ENCODE measurements around the gene GPAT2.
A peak's percentile ranks its signal among the peaks of the same experiment; 100 is the strongest.
"Not testable (repeated sequence)": the region's sequence is repeated elsewhere in the genome, so short reads cannot be mapped to it uniquely, and the experiment has no call there.

Gene GPAT2

DNA sequence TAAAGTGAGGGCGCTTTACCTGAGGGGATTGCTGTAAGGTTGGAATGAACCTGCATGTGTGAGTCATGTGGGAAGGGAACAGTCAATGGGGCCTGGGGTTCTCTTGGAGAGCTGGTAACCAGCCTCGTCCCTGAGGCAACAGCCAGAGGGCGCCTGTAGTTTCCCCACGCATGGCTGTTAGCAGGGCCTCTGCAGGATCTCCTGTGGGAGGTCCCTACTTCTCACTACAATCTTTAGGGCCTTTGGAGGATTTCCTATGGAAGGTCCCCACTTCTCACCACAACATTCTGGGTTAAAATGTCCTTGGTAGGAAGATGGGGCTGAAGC lies 23.6 kb downstream of the GPAT2 start:
- H3K36me3 ChIP-seq (ENCODE audit: low read depth); H3K4me1 ChIP-seq (ENCODE audit: insufficient read depth, poor library complexity, severe bottlenecking); H3K27ac ChIP-seq (ENCODE audit: poor library complexity, severe bottlenecking); H3K4me3 ChIP-seq (ENCODE audit: severe bottlenecking); H3K27me3 ChIP-seq (ENCODE audit: insufficient read depth, poor library complexity, severe bottlenecking); DNase-seq (ENCODE audit: low spot score); H3K9me3 ChIP-seq (ENCODE audit: severe bottlenecking): not testable (repeated sequence)
- ATAC-seq (ENCODE audit: low read depth) = peak; percentile 37

DNA sequence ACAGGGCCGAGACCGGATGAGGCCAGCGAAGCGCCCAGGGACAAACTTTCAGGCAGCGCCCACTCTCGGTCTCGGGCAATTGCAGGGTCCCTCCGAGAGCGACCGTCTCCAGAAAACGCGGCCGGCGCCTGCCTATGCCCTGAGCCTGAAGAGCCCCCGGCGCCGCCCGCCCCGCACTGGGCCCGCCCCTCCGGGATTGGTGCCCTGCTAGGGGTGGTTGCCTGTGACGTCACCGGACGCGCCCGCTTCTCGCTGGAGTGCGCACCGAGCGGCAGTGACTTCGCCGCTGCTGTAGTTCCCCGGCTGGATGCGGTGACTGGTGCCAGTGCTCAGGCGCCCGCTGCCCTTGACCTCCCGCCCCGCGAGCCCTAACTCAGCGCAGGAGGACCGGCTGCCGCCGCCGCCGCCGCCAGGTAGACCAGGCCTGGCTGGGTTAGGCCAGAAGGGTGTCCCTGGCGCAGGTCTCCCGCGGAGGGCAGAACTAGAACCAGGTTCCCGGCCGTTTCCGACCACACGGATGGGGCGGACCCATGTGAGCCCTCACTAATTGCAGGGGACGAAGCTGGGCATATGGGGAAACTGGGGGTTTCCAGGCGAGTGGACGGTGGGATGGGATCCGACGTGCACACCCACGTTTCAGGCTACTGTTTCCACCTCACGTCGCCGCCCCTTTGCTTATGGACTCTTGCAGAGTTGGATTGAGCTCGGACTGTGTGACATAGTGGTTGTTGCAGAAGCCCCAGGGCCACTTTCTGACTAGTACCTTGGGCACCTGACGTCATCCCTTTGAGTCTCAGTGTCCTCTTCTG lies 24.2 kb downstream of the GPAT2 start:
- peak overlapping the region; percentile 31 for H3K4me3 ChIP-seq (ENCODE audit: severe bottlenecking)
- DNase-seq (ENCODE audit: low spot score) (peak; percentile 92), ATAC-seq (ENCODE audit: low read depth) (peak; percentile 93)
- H3K9me3 ChIP-seq (ENCODE audit: severe bottlenecking); H3K36me3 ChIP-seq (ENCODE audit: low read depth); H3K27me3 ChIP-seq (ENCODE audit: insufficient read depth, poor library complexity, severe bottlenecking); H3K27ac ChIP-seq (ENCODE audit: poor library complexity, severe bottlenecking); H3K4me1 ChIP-seq (ENCODE audit: insufficient read depth, poor library complexity, severe bottlenecking): not testable (repeated sequence)

DNA sequence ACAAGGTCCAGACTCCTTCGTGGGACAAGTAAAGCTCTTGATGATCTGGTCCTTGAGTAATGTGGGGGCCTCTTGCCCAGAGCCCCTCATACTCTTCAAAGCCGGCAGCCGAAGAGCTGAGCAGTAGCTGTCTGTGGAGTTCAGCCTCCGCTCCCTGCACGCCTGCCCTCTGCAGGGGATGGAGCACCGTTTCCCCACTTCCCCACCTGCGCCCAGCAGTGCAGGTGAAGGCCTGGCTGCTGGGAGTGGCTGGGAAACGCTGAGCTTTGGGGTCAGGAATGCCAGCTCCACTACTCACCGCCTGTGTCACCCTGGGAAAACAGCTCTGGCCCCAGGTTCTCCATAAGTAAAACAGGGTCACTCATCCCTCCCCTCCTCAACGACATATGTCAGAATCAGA lies 24.9 kb downstream of the GPAT2 start:
- ATAC-seq (ENCODE audit: low read depth) = peak; percentile 81
- H3K36me3 ChIP-seq (ENCODE audit: low read depth); H3K27me3 ChIP-seq (ENCODE audit: insufficient read depth, poor library complexity, severe bottlenecking); H3K4me1 ChIP-seq (ENCODE audit: insufficient read depth, poor library complexity, severe bottlenecking); DNase-seq (ENCODE audit: low spot score); H3K27ac ChIP-seq (ENCODE audit: poor library complexity, severe bottlenecking); H3K9me3 ChIP-seq (ENCODE audit: severe bottlenecking): not testable (repeated sequence)
- peak overlapping the region; percentile 31 for H3K4me3 ChIP-seq (ENCODE audit: severe bottlenecking)

DNA sequence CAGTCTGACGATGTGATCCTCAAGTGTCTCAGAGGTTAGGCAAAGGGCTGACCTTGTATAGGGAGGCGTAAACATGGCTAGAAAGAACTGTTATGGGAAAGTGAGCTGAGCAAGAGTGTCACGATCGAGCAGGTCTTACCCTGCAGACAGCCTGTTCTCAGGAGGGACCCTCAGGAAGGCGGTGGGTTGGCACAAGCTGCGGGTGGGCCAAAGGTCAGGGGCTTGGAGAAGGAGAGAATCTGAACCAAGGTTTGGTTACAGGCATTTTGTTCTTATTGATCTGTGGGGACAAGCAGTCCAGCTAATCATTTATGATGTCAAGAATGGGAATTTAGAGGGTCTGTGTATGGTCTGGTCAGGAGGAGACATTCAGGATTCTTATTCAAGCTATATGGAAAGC lies 26.7 kb downstream of the GPAT2 start:
- not testable (repeated sequence) for ATAC-seq (ENCODE audit: low read depth); H3K27me3 ChIP-seq (ENCODE audit: insufficient read depth, poor library complexity, severe bottlenecking); H3K36me3 ChIP-seq (ENCODE audit: low read depth); H3K27ac ChIP-seq (ENCODE audit: poor library complexity, severe bottlenecking); H3K4me1 ChIP-seq (ENCODE audit: insufficient read depth, poor library complexity, severe bottlenecking); H3K4me3 ChIP-seq (ENCODE audit: severe bottlenecking); DNase-seq (ENCODE audit: low spot score); H3K9me3 ChIP-seq (ENCODE audit: severe bottlenecking)

GRCh38 chr2:96006248-96006647 lies 28.5 kb downstream of the GPAT2 start:
- not testable (repeated sequence) for H3K9me3 ChIP-seq (ENCODE audit: severe bottlenecking); H3K4me1 ChIP-seq (ENCODE audit: insufficient read depth, poor library complexity, severe bottlenecking); ATAC-seq (ENCODE audit: low read depth); H3K36me3 ChIP-seq (ENCODE audit: low read depth); H3K27ac ChIP-seq (ENCODE audit: poor library complexity, severe bottlenecking); DNase-seq (ENCODE audit: low spot score); H3K4me3 ChIP-seq (ENCODE audit: severe bottlenecking); H3K27me3 ChIP-seq (ENCODE audit: insufficient read depth, poor library complexity, severe bottlenecking)

- ATAC-seq (ENCODE audit: low read depth) = peak; percentile 52
- Histone ChIP-seq H3K4me3 (ENCODE audit: severe bottlenecking) (peak overlapping the region; percentile 56), H3K27ac (ENCODE audit: poor library complexity, severe bottlenecking) (peak overlapping the region; percentile 76)
- H3K4me1 ChIP-seq (ENCODE audit: insufficient read depth, poor library complexity, severe bottlenecking); H3K27me3 ChIP-seq (ENCODE audit: insufficient read depth, poor library complexity, severe bottlenecking); H3K36me3 ChIP-seq (ENCODE audit: low read depth); DNase-seq (ENCODE audit: low spot score); H3K9me3 ChIP-seq (ENCODE audit: severe bottlenecking): not testable (repeated sequence)
- TF ChIP-seq, protein P1, sequence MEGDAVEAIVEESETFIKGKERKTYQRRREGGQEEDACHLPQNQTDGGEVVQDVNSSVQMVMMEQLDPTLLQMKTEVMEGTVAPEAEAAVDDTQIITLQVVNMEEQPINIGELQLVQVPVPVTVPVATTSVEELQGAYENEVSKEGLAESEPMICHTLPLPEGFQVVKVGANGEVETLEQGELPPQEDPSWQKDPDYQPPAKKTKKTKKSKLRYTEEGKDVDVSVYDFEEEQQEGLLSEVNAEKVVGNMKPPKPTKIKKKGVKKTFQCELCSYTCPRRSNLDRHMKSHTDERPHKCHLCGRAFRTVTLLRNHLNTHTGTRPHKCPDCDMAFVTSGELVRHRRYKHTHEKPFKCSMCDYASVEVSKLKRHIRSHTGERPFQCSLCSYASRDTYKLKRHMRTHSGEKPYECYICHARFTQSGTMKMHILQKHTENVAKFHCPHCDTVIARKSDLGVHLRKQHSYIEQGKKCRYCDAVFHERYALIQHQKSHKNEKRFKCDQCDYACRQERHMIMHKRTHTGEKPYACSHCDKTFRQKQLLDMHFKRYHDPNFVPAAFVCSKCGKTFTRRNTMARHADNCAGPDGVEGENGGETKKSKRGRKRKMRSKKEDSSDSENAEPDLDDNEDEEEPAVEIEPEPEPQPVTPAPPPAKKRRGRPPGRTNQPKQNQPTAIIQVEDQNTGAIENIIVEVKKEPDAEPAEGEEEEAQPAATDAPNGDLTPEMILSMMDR (IDR thresholded peaks at IDR 0.05; ENCODE audit: poor library complexity, severe bottlenecking) = peak; percentile 95
Observed at GRCh38 chr2:95992520-95993272, 42.0 kb downstream of the GPAT2 start.

DNA sequence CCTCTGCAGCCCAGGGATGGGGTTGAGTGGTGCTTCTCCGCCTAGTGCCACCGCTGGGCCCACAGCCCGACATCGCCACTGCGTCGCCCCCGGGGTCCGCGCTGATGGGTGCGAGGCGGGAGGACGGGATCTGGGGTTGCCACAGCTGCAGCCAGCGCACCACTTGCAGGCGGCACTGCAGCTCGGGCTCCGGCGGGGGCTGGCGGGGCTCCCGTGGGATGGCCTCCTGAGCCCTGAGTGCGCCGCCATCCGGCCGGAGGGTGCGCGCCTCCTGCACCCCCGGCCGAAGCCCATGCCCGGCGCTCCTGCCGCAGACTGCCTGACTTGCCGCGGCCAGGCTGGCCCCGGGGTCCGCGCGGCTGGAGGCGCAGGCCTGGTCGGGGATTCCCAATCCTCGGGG lies 42.6 kb downstream of the GPAT2 start:
- peak overlapping the region; percentile 56 for H3K4me3 ChIP-seq (ENCODE audit: severe bottlenecking)
- H3K27me3 ChIP-seq (ENCODE audit: insufficient read depth, poor library complexity, severe bottlenecking); H3K9me3 ChIP-seq (ENCODE audit: severe bottlenecking); H3K4me1 ChIP-seq (ENCODE audit: insufficient read depth, poor library complexity, severe bottlenecking); DNase-seq (ENCODE audit: low spot score); H3K36me3 ChIP-seq (ENCODE audit: low read depth): not testable (repeated sequence)
- peak; percentile 44 for ATAC-seq (ENCODE audit: low read depth)
- H3K27ac ChIP-seq (ENCODE audit: poor library complexity, severe bottlenecking) = peak overlapping the region; percentile 76

GRCh38 chr2:95991351-95992094 lies 43.2 kb downstream of the GPAT2 start, which contains the start of gene ANKRD36C:
ANKRD36C (minus strand) TSS chr2:95991824; CDS start chr2:95991708, 116 bp downstream.
- H3K9me3 ChIP-seq (ENCODE audit: severe bottlenecking); H3K4me1 ChIP-seq (ENCODE audit: insufficient read depth, poor library complexity, severe bottlenecking); H3K27me3 ChIP-seq (ENCODE audit: insufficient read depth, poor library complexity, severe bottlenecking); H3K36me3 ChIP-seq (ENCODE audit: low read depth); DNase-seq (ENCODE audit: low spot score): not testable (repeated sequence)
- Histone ChIP-seq H3K4me3 (ENCODE audit: severe bottlenecking) (peak within 1 kb of the TSS; percentile 56), H3K27ac (ENCODE audit: poor library complexity, severe bottlenecking) (peak within 1 kb of the TSS; percentile 76)
- ATAC-seq (ENCODE audit: low read depth) = peak; percentile 96

DNA sequence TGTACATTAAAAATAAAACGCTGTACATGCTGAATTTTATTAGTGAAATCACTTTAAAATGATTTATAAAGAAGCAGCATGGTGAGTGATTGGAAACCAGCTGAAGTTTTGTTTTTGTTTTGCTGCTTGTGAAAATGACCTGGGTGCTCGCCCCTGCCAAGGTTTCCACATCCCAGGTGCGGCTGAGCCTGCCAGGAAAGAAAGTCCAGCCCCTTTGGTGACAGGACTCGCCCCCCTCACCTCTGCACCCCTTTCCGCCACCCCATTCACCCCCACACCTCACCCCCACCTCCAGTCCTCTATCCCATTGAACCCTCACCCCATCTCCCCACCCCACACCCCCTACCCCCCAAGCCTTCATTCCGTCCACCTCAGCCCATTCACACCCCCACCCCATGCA lies 43.8 kb downstream of the GPAT2 start:
- H3K36me3 ChIP-seq (ENCODE audit: low read depth); H3K27me3 ChIP-seq (ENCODE audit: insufficient read depth, poor library complexity, severe bottlenecking); DNase-seq (ENCODE audit: low spot score); ATAC-seq (ENCODE audit: low read depth); H3K9me3 ChIP-seq (ENCODE audit: severe bottlenecking); H3K27ac ChIP-seq (ENCODE audit: poor library complexity, severe bottlenecking); H3K4me1 ChIP-seq (ENCODE audit: insufficient read depth, poor library complexity, severe bottlenecking): not testable (repeated sequence)
- peak overlapping the region; percentile 20 for H3K4me3 ChIP-seq (ENCODE audit: severe bottlenecking)
